Ovary (tissue), 9 donors: ENCODE measurements around the gene ADA. TPM values are rescaled to one million over a fixed set of nuclear protein-coding genes. Genes with fewer than 3 reads are reported as not detected.

Experiments used
- DNase-seq, 5 donors: peaks; one replicate each; pipeline ENCODE4 v3.0.0-alpha.2; 2019 to 2020
- H3K27ac ChIP-seq, 2 donors: fragments of 200-600 bp; one replicate each; pipeline versions ENCODE4 v1.5.1 to v1.8.0; 2019 to 2022
- H3K27me3 ChIP-seq: fragments of 200-600 bp; one replicate; pipeline ENCODE4 v1.8.0; 2022
- H3K36me3 ChIP-seq: fragments of 200-600 bp; sonication (generic); one replicate; pipeline ENCODE4 v1.5.1; 2019
- H3K4me1 ChIP-seq: one replicate; pipeline ENCODE4 v1.8.1; 2013; ENCODE audit warnings: mild to moderate bottlenecking, moderate library complexity; ENCODE audit not compliant: insufficient read depth
- H3K4me3 ChIP-seq: fragments of 200-600 bp; sonication (generic); one replicate; pipeline ENCODE4 v1.5.1; 2017
- H3K9me3 ChIP-seq, 2 donors: fragments of 200-600 bp in 1 of 2; sonication (generic) in 1 of 2; one replicate each; pipeline versions ENCODE4 v1.5.1 to v1.8.1; 2013 to 2019; ENCODE audit warnings: mild to moderate bottlenecking in 1 of 2, moderate library complexity in 1 of 2
- EP300 ChIP-seq: sonication (generic); formaldehyde crosslinking; IDR thresholded peaks from one replicate; pipeline ENCODE4 v1.6.1; 2017; ENCODE audit warnings: antibody characterized with exemption
- POLR2A ChIP-seq: fragments of 450-650 bp; IDR thresholded peaks from one replicate; pipeline ENCODE4 v1.6.1; 2017; ENCODE audit warnings: antibody characterized with exemption, mild to moderate bottlenecking, moderate library complexity
- WGBS, 3 donors: extraction: QIAGEN DNeasy Blood & Tissue Kit in 1 of 3; methylation state at CpG; one replicate each; pipeline versions ENCODE4 v1.1.5 to v1.1.7; 2013 to 2017; 5-methylcytosine and 5-hydroxymethylcytosine counted together
- intact Hi-C, 4 donors: fragments of 100-400 bp; cut with DNase I; formaldehyde crosslinking; loops; one replicate each; pipeline versions ENCODE4 v1.11.0 to v1.15.1; 2022 to 2023
- polyA plus RNA-seq, 2 donors: library from polyadenylated mRNA; stranded (reverse); fragments of 200-250 nt in 1 of 2; fragments of 350-450 nt in 1 of 2; fragmentation: Illumina TruSeq in 1 of 2; extraction: RNeasy Lipid Tissue Mini Kit (QIAGEN cat#74804) in 1 of 2; gene quantifications; one replicate each; pipeline ENCODE4 v1.2.3, GENCODE V29; 2013 to 2014
- total RNA-seq, 7 donors: library from RNA; depleted of rRNA in 2 of 7; stranded (reverse); fragments of >200 nt in 2 of 7; fragmentation: NEBNext Ultra II Directional in 3 of 7; extraction: Animal tissue kit (Norgen Biotek cat#: 25700) in 3 of 7; gene quantifications; one replicate each; pipeline versions ENCODE4 v1.1.0 to v1.2.4, GENCODE V29; 2016 to 2023
- TF ChIP-seq, protein P1 (sequence below), 3 donors: fragments of 450-650 bp in 2 of 3; fragments of 200-600 bp in 1 of 3; IDR thresholded peaks; one replicate each; pipeline versions ENCODE4 v1.5.1 to v1.8.0; 2016 to 2022; ENCODE audit warnings: antibody characterized with exemption in 3 of 3, mild to moderate bottlenecking in 1 of 3
- donor health status: DM: no; HTN: no; CAD: no; lungs with moderate emphysema.
- donor health status: DM: no; HTN: no; CAD: no.
- donor health status: Bipolar disorder and iron deficiency.
- donor health status: DM: yes; HTN: yes; CAD: no.
- donor health status: DM: no; HTN: no; CAD: no.
- donor health status: DM: yes; HTN: yes; CAD: no.

ADA gene
- total and polyA plus RNA-seq, 9 donors, result 1.1 to 7.4 (median 3.2) TPM

GRCh38 chr20:44643154-44643519 is 8.4 kb downstream of the ADA start:
- H3K4me1 ChIP-seq, result no peaks in the 10 kb centered on the region
- DNase-seq, result no peak
- H3K9me3 ChIP-seq, result no peaks in the 10 kb centered on the region
- 47 to 69% (median 61%) methylated on average over 1 of the region's 1 CpG for WGBS, 3 donors
- no peak overlapping the region for H3K4me3 ChIP-seq
- intact Hi-C loops, result loop anchor here in 1 of 4 donors (10.0 kb wide), 1 partner anchor 772 kb away; the partner anchor contains the start of gene PIGT
- H3K27me3 ChIP-seq, result no peaks in the 10 kb centered on the region
- no peaks in the 10 kb centered on the region for H3K36me3 ChIP-seq
- no peak overlapping the region for H3K27ac ChIP-seq
- TF ChIP-seq POLR2A (no peak), EP300 (no peak)
- TF ChIP-seq, protein P1, sequence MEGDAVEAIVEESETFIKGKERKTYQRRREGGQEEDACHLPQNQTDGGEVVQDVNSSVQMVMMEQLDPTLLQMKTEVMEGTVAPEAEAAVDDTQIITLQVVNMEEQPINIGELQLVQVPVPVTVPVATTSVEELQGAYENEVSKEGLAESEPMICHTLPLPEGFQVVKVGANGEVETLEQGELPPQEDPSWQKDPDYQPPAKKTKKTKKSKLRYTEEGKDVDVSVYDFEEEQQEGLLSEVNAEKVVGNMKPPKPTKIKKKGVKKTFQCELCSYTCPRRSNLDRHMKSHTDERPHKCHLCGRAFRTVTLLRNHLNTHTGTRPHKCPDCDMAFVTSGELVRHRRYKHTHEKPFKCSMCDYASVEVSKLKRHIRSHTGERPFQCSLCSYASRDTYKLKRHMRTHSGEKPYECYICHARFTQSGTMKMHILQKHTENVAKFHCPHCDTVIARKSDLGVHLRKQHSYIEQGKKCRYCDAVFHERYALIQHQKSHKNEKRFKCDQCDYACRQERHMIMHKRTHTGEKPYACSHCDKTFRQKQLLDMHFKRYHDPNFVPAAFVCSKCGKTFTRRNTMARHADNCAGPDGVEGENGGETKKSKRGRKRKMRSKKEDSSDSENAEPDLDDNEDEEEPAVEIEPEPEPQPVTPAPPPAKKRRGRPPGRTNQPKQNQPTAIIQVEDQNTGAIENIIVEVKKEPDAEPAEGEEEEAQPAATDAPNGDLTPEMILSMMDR (IDR thresholded peaks at IDR 0.05), result no peak

DNA sequence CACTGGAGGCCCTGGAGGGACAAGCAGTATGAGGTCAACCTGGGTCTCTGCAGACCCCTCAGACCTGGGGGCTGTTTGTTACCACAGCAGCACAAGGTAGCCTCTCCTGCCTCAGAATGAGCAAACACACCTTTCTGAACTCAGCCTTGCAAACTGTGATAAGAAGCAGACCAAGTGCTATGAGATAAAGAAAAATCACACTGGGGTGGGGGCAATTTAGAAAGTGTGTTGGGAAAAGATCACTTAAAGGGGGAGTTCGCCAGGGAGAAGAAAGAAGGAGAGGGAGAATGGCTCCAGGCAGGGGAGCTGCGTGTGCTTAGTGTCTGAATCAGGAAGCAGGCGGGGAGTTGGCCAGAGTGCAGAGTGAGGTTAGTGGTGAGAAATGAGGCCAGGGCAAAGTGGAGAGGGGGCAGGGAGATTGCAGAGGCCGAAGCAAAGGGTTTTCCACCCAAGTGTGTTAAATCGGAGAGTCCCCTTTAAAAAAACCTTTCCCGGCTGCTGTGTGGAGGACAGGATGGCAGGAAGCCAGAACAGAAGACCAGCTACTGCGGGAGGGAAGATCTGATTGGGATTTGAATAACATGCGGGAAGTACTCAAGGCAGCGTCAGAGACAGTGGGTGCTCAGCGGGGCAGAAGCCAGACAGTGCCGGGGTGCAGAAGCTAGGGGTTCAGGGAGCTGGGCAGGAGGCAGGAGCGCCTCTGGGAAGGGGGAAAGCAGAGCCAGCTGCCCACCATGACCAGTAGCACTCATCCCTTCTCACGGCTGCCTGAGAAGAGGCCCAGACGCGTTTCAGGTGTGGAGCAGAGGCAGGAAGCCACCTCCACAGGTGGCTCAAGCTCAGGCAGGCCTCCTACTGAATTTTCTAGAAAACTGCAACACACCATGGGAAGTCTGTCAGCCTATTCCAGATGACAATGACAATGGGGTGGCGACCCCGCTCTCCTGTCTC is 9.0 kb downstream of the ADA start:
- DNase-seq, result peak; percentile 34 to 66 (median 55)
- TF ChIP-seq, protein P1 (IDR thresholded peaks at IDR 0.05), result no peak
- TF ChIP-seq POLR2A, result no peak
- TF ChIP-seq EP300, result no peak
- H3K36me3 ChIP-seq, result no peaks in the 10 kb centered on the region
- WGBS, 3 donors, result 20 to 22% (median 21%) methylated on average over 17 of the region's 17 CpGs
- intact Hi-C loops, result loop anchor here in 1 of 4 donors (10.0 kb wide), 1 partner anchor 772 kb away; the partner anchor contains the start of gene PIGT
- no peak overlapping the region for H3K4me3 ChIP-seq
- H3K4me1 ChIP-seq, result no peaks in the 10 kb centered on the region
- H3K9me3 ChIP-seq, result no peaks in the 10 kb centered on the region
- peak overlapping the region in 1 of 2 donors; percentile 20 for H3K27ac ChIP-seq
- no peaks in the 10 kb centered on the region for H3K27me3 ChIP-seq

- H3K4me1 ChIP-seq, result no peaks in the 10 kb centered on the region
- no peaks in the 10 kb centered on the region for H3K36me3 ChIP-seq
- no peaks in the 10 kb centered on the region for H3K27me3 ChIP-seq
- intact Hi-C loops, result loop anchor here in 1 of 4 donors (10.0 kb wide), 1 partner anchor 773 kb away; the partner anchor contains the start of gene PIGT
- no peak for DNase-seq
- WGBS, 3 donors, result 93 to 96% (median 95%) methylated on average over 5 of the region's 5 CpGs
- no peak overlapping the region for H3K4me3 ChIP-seq
- H3K27ac ChIP-seq, result no peak overlapping the region
- H3K9me3 ChIP-seq, result no peaks in the 10 kb centered on the region
- TF ChIP-seq EP300 (no peak), POLR2A (no peak)
- TF ChIP-seq, protein P1 (IDR thresholded peaks at IDR 0.05), result no peak
Observed at GRCh38 chr20:44641325-44641724, 10.2 kb downstream of the ADA start.

GRCh38 chr20:44640522-44640921 is 11.0 kb downstream of the ADA start:
- WGBS, 3 donors, result 89 to 98% (median 98%) methylated on average over 2 of the region's 2 CpGs
- intact Hi-C loops, result loop anchor here in 1 of 4 donors (10.0 kb wide), 1 partner anchor 774 kb away; the partner anchor contains the start of gene PIGT
- Histone ChIP-seq H3K27ac (no peak overlapping the region), H3K4me3 (no peak overlapping the region), H3K4me1 (no peaks in the 10 kb centered on the region), H3K9me3 (no peaks in the 10 kb centered on the region), H3K36me3 (no peaks in the 10 kb centered on the region), H3K27me3 (no peaks in the 10 kb centered on the region)
- TF ChIP-seq EP300, result no peak
- TF ChIP-seq, protein P1 (IDR thresholded peaks at IDR 0.05), result no peak
- no peak for TF ChIP-seq POLR2A
- no peak for DNase-seq
